DND-41 (cell line): ENCODE results near the gene NBAS.

Experiments
- ATAC-seq: fragments of 200-7000 bp; cut with Tn5 transposase; 3 replicates; pipeline ENCODE4 v1.9.1; 2021; ENCODE audit warnings: low read depth; ENCODE audit not compliant: insufficient read depth
- DNase-seq: peaks from one replicate; pipeline ENCODE4 v3.0.0-alpha.2; 2020
- H2AFZ ChIP-seq: 2 replicates; pipeline ENCODE4 v1.6.0; 2012; ENCODE audit warnings: low read depth, low read length
- H3K27ac ChIP-seq: 2 replicates; pipeline ENCODE4 v1.5.1; 2012; ENCODE audit warnings: low read length, inconsistent platforms
- H3K27me3 ChIP-seq: fragments of 200-600 bp; sonication (generic); 2 replicates; pipeline ENCODE4 v1.6.0; 2012; ENCODE audit warnings: low read length, mild to moderate bottlenecking, inconsistent platforms; ENCODE audit not compliant: insufficient read depth, poor library complexity
- H3K36me3 ChIP-seq: 2 replicates; pipeline ENCODE4 v1.5.1; 2012; ENCODE audit warnings: low read length, inconsistent platforms; ENCODE audit not compliant: insufficient read depth
- H3K4me1 ChIP-seq: 2 replicates; pipeline ENCODE4 v1.5.1; 2012; ENCODE audit warnings: mild to moderate bottlenecking, low read length; ENCODE audit not compliant: insufficient read depth
- H3K4me2 ChIP-seq: 2 replicates; pipeline ENCODE4 v1.6.0; 2012; ENCODE audit warnings: mild to moderate bottlenecking, moderate library complexity, low read length, inconsistent platforms; ENCODE audit not compliant: insufficient read depth
- H3K4me3 ChIP-seq, 2 experiments: fragments of 200-600 bp in 1 of 2; shearing (Covaris generic) in 1 of 2; 2 replicates each; pipeline ENCODE4 v1.5.1; 2012 to 2016; ENCODE audit warnings: inconsistent platforms in 2 of 2, low read length in 2 of 2, mild to moderate bottlenecking in 2 of 2, low read depth in 1 of 2, moderate library complexity in 1 of 2
- H3K79me2 ChIP-seq: 2 replicates; pipeline ENCODE4 v1.6.0; 2012; ENCODE audit warnings: low read length, inconsistent platforms; ENCODE audit not compliant: insufficient read depth
- H3K9ac ChIP-seq: 2 replicates; pipeline ENCODE4 v1.6.0; 2012; ENCODE audit warnings: low read depth, mild to moderate bottlenecking, inconsistent platforms, low read length, moderate library complexity
- H3K9me3 ChIP-seq: 2 replicates; pipeline ENCODE4 v1.5.1; 2012; ENCODE audit warnings: low read length, moderate library complexity, mild to moderate bottlenecking, inconsistent platforms; ENCODE audit not compliant: insufficient read depth, severe bottlenecking
- H4K20me1 ChIP-seq: 2 replicates; pipeline ENCODE4 v1.6.0; 2012; ENCODE audit warnings: low read length; ENCODE audit not compliant: insufficient read depth
- CTCF ChIP-seq: IDR thresholded peaks from 2 replicates; pipeline ENCODE4 v1.5.1; 2012; ENCODE audit warnings: borderline replicate concordance, low read length, moderate library complexity, mild to moderate bottlenecking; ENCODE audit not compliant: poor library complexity, severe bottlenecking; ENCODE audit errors: extremely low read depth
- EZH2 ChIP-seq: IDR thresholded peaks from 3 replicates; pipeline ENCODE4 v1.6.1; 2012; ENCODE audit warnings: borderline replicate concordance, low read depth, mild to moderate bottlenecking, moderate library complexity, low read length, inconsistent platforms; ENCODE audit not compliant: severe bottlenecking

The NBAS gene

GRCh38 chr2:15449556-15450236 is 111.4 kb downstream of the NBAS start:
- H2AFZ ChIP-seq = no peak overlapping the region
- no peak for TF ChIP-seq CTCF
- no peak for TF ChIP-seq EZH2
- no peak overlapping the region for H3K27ac ChIP-seq
- H3K79me2 ChIP-seq = no peaks in the 10 kb centered on the region
- no peaks in the 10 kb centered on the region for H3K9me3 ChIP-seq
- H3K27me3 ChIP-seq = no peaks in the 10 kb centered on the region
- no peaks in the 10 kb centered on the region for H4K20me1 ChIP-seq
- no peak for DNase-seq
- no peak overlapping the region for H3K9ac ChIP-seq
- no peak for ATAC-seq
- no peaks in the 10 kb centered on the region for H3K4me1 ChIP-seq
- peaks cover 3% of the 10 kb centered on the region; the same call in 1 of the 2 replicates for H3K36me3 ChIP-seq
- no peak overlapping the region for H3K4me3 ChIP-seq
- no peak overlapping the region for H3K4me2 ChIP-seq

GRCh38 chr2:15448250-15448839 is 112.8 kb downstream of the NBAS start:
- Histone ChIP-seq H3K27ac (no peak overlapping the region), H2AFZ (no peak overlapping the region), H3K79me2 (no peaks in the 10 kb centered on the region), H3K4me3 (no peak overlapping the region), H4K20me1 (no peaks in the 10 kb centered on the region), H3K36me3 (peaks cover 3% of the 10 kb centered on the region; the same call in 1 of the 2 replicates), H3K4me2 (no peak overlapping the region), H3K4me1 (no peaks in the 10 kb centered on the region), H3K9me3 (no peaks in the 10 kb centered on the region), H3K9ac (no peak overlapping the region), H3K27me3 (no peaks in the 10 kb centered on the region)
- ATAC-seq = no peak
- DNase-seq = no peak
- TF ChIP-seq EZH2 (no peak), CTCF (no peak)

GRCh38 chr2:15447381-15447780 is 113.8 kb downstream of the NBAS start:
- Histone ChIP-seq H4K20me1 (no peaks in the 10 kb centered on the region), H3K27ac (no peak overlapping the region), H3K4me2 (no peak overlapping the region), H3K79me2 (no peaks in the 10 kb centered on the region), H3K4me1 (no peaks in the 10 kb centered on the region), H2AFZ (no peak overlapping the region), H3K4me3 (no peak overlapping the region), H3K9me3 (no peaks in the 10 kb centered on the region), H3K36me3 (no peaks in the 10 kb centered on the region), H3K9ac (no peak overlapping the region), H3K27me3 (no peaks in the 10 kb centered on the region)
- DNase-seq = no peak
- ATAC-seq = no peak
- TF ChIP-seq CTCF = no peak
- TF ChIP-seq EZH2 = no peak
